OCI-LY3 (cell line): Measurements from ENCODE around the gene VMO1.

ENCODE experiments used
- H2AFZ ChIP-seq: fragments of 200-600, 300-600 bp; shearing (Covaris generic); 2 replicates; pipeline ENCODE4 v1.6.0; 2014; ENCODE audit warnings: antibody characterized with exemption, low read depth, low read length
- H3K27ac ChIP-seq: fragments of 200-600, 300-600 bp; sonication (generic); 2 replicates; pipeline ENCODE4 v1.5.1; 2014; ENCODE audit warnings: mild to moderate bottlenecking, low read length, moderate library complexity, mixed read lengths
- H3K27me3 ChIP-seq: fragments of 200-600, 300-600 bp; sonication (generic); 2 replicates; pipeline ENCODE4 v1.6.1; 2014; ENCODE audit warnings: low read depth, low read length, mixed read lengths
- H3K36me3 ChIP-seq: fragments of 200-600, 300-600 bp; sonication (generic); replicated peaks from 2 replicates; pipeline ENCODE3; 2014; ENCODE audit warnings: low read depth, low read length, mixed read lengths
- H3K4me1 ChIP-seq: fragments of 300-600, 200-600 bp; sonication (generic); 2 replicates; pipeline ENCODE4 v1.6.1; 2014; ENCODE audit warnings: low read length, mixed read lengths
- H3K4me2 ChIP-seq: fragments of 200-600, 300-600 bp; sonication (generic); 2 replicates; pipeline ENCODE4 v1.6.1; 2014; ENCODE audit warnings: low read length, mixed read lengths
- H3K4me3 ChIP-seq: fragments of 300-600, 200-600 bp; sonication (generic); 2 replicates; pipeline ENCODE4 v1.5.1; 2014; ENCODE audit warnings: antibody characterized with exemption, mild to moderate bottlenecking, low read length, moderate library complexity
- H3K79me2 ChIP-seq: fragments of 300-600, 200-600 bp; shearing (Covaris generic); 2 replicates; pipeline ENCODE4 v1.6.1; 2014; ENCODE audit warnings: mild to moderate bottlenecking, low read length, mixed read lengths
- H3K9ac ChIP-seq: fragments of 300-600, 200-600 bp; shearing (Covaris generic); 2 replicates; pipeline ENCODE4 v1.6.0; 2014; ENCODE audit warnings: mild to moderate bottlenecking, low read length, moderate library complexity
- H3K9me3 ChIP-seq: fragments of 200-600, 300-600 bp; shearing (Covaris generic); 2 replicates; pipeline ENCODE4 v1.6.1; 2014; ENCODE audit warnings: low read length, mixed read lengths; ENCODE audit not compliant: insufficient read depth
- H4K20me1 ChIP-seq: fragments of 200-600, 300-600 bp; sonication (generic); 2 replicates; pipeline ENCODE4 v1.6.1; 2016; ENCODE audit warnings: low read length, mixed read lengths; ENCODE audit not compliant: insufficient read depth
- CTCF ChIP-seq: fragments of 200-600, 300-600 bp; sonication (generic); IDR thresholded peaks from 2 replicates; pipeline ENCODE4 v1.5.1; 2014; ENCODE audit warnings: antibody characterized with exemption, low read length, low read depth
- EZH2phosphoT487 ChIP-seq: fragments of 200-600 bp; shearing (Covaris generic); IDR thresholded peaks from 2 replicates; pipeline ENCODE4 v1.6.1; 2018; ENCODE audit warnings: antibody characterized with exemption, mixed run types, low read depth

The VMO1 gene

GRCh38 chr17:4810696-4811290 lies 24.6 kb upstream of the VMO1 start:
- Histone ChIP-seq H3K27me3 (no peaks in the 10 kb centered on the region), H3K9me3 (no peaks in the 10 kb centered on the region), H3K4me2 (no peak overlapping the region), H3K9ac (no peak overlapping the region), H3K36me3 (no peaks in the 10 kb centered on the region), H4K20me1 (no peaks in the 10 kb centered on the region), H3K79me2 (no peaks in the 10 kb centered on the region), H3K4me1 (peaks cover 9% of the 10 kb centered on the region), H3K4me3 (no peak overlapping the region), H3K27ac (no peak overlapping the region), H2AFZ (no peak overlapping the region)
- no peak for TF ChIP-seq CTCF

GRCh38 chr17:4808378-4808767 lies 22.2 kb upstream of the VMO1 start:
- Histone ChIP-seq H3K4me1 (peaks cover 9% of the 10 kb centered on the region), H3K27ac (no peak overlapping the region), H3K4me2 (no peak overlapping the region; the same call in 1 of the 2 replicates), H4K20me1 (no peaks in the 10 kb centered on the region), H3K79me2 (no peaks in the 10 kb centered on the region), H3K27me3 (no peaks in the 10 kb centered on the region), H3K36me3 (no peaks in the 10 kb centered on the region), H2AFZ (no peak overlapping the region), H3K4me3 (no peak overlapping the region), H3K9me3 (no peaks in the 10 kb centered on the region), H3K9ac (no peak overlapping the region)
- TF ChIP-seq EZH2phosphoT487: no peak
- no peak for TF ChIP-seq CTCF

- Histone ChIP-seq H2AFZ (no peak overlapping the region), H3K36me3 (no peaks in the 10 kb centered on the region), H3K9ac (peak overlapping the region; percentile 81), H3K79me2 (no peaks in the 10 kb centered on the region), H3K9me3 (no peaks in the 10 kb centered on the region), H3K27me3 (no peaks in the 10 kb centered on the region), H3K4me2 (peak overlapping the region; percentile 68), H4K20me1 (no peaks in the 10 kb centered on the region), H3K4me3 (peak overlapping the region; percentile 94), H3K4me1 (peaks cover 9% of the 10 kb centered on the region), H3K27ac (no peak overlapping the region)
- TF ChIP-seq CTCF: no peak
Measured at GRCh38 chr17:4807605-4808377, 21.6 kb upstream of the VMO1 start.

GRCh38 chr17:4806777-4807604 lies 20.8 kb upstream of the VMO1 start, which contains the start of gene PLD2:
Gene PLD2, plus strand, starts transcription at chr17:4807152. Its CDS starts 621 bp downstream, at chr17:4807773.
- Histone ChIP-seq H3K79me2 (no peaks in the 10 kb centered on the region), H3K4me3 (peak within 1 kb of the TSS; percentile 94), H4K20me1 (no peaks in the 10 kb centered on the region), H3K4me2 (peak within 1 kb of the TSS; percentile 91), H2AFZ (peak within 1 kb of the TSS; percentile 74), H3K9me3 (no peaks in the 10 kb centered on the region), H3K4me1 (peaks cover 9% of the 10 kb centered on the region), H3K27ac (no peak within 1 kb of the TSS), H3K27me3 (no peaks in the 10 kb centered on the region), H3K36me3 (no peaks in the 10 kb centered on the region), H3K9ac (peak within 1 kb of the TSS; percentile 81)
- TF ChIP-seq CTCF (no peak), EZH2phosphoT487 (no peak)
